Lower lobe of right lung (tissue), 2 donors: ENCODE results near the gene GATAD1. TPM values are rescaled to one million over a fixed set of nuclear protein-coding genes. Genes with fewer than 3 reads are reported as not detected.

Experiments used
- ATAC-seq, 2 donors: fragments of 200-7000 bp; cut with Tn5 transposase; one replicate each; pipeline ENCODE4 v1.9.1; 2020 to 2022; ENCODE audit warnings: mild to moderate bottlenecking in 2 of 2, moderate library complexity in 2 of 2
- DNase-seq: peaks from one replicate; pipeline ENCODE4 v3.0.0-alpha.2; 2020
- H3K27ac ChIP-seq: fragments of 200-600 bp; one replicate; pipeline ENCODE4 v1.8.0; 2022
- H3K27me3 ChIP-seq: fragments of 200-600 bp; one replicate; pipeline ENCODE4 v1.8.0; 2022; ENCODE audit warnings: low read depth
- H3K36me3 ChIP-seq: fragments of 200-600 bp; one replicate; pipeline ENCODE4 v1.8.0; 2022; ENCODE audit warnings: mild to moderate bottlenecking
- H3K4me1 ChIP-seq: fragments of 200-600 bp; one replicate; pipeline ENCODE4 v1.8.0; 2022
- H3K4me3 ChIP-seq: fragments of 200-600 bp; one replicate; pipeline ENCODE4 v1.8.0; 2022; ENCODE audit warnings: mild to moderate bottlenecking
- H3K9me3 ChIP-seq: fragments of 200-600 bp; one replicate; pipeline ENCODE4 v1.8.0; 2022
- intact Hi-C: fragments of 100-400 bp; cut with DNase I; formaldehyde crosslinking; loops from one replicate; pipeline ENCODE4 v1.11.0; 2022
- total RNA-seq: library from RNA; stranded (reverse); fragmentation: NEBNext Ultra II Directional; extraction: Animal tissue kit (Norgen Biotek cat#: 25700); gene quantifications from one replicate; pipeline ENCODE4 v1.2.1, GENCODE V29; 2021
- TF ChIP-seq, protein P1 (sequence below): fragments of 200-600 bp; IDR thresholded peaks from one replicate; pipeline ENCODE4 v1.8.0; 2022; ENCODE audit warnings: antibody characterized with exemption, mild to moderate bottlenecking
- donor health status: DM: no; HTN: yes; CAD: no; lungs with severe emphysema.

Gene GATAD1
- total RNA-seq, 1 donor from 2014 or later, result 39.9 TPM

DNA sequence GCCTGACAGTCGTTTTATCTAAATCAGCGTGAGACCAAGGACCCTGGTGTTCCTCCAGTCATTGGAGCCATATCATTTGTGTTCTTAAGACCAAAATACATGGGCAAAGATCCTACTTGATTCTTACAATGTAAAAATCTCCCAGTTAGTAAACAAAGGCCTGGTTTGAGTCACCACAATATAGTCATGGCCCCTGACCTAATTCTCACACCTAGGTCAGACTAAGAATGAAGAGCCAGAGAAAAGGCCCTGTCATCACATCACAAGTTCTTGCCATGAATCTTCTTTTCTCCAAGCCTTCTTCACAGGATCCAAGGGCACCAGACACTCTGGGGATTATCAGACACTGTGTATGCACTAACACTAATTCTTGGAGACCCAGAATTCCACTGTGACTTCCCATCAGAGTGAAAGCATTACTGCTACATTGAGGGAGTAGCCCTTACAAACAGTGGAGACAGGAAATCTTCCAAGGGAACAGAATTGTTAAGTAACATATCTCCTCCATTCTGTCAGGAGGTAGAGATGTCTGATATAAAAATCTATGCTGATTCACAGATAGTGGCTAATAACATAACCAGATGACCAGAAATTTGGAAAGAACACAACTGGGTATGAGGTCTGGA, 38.1 kb downstream of the GATAD1 start:
- intact Hi-C loops, result no loop called here
- Histone ChIP-seq H3K36me3 (peaks cover 62% of the 10 kb centered on the region), H3K4me1 (no peaks in the 10 kb centered on the region), H3K27ac (no peak overlapping the region), H3K9me3 (no peaks in the 10 kb centered on the region), H3K4me3 (no peak overlapping the region), H3K27me3 (no peaks in the 10 kb centered on the region)
- no peak for DNase-seq
- TF ChIP-seq, protein P1, sequence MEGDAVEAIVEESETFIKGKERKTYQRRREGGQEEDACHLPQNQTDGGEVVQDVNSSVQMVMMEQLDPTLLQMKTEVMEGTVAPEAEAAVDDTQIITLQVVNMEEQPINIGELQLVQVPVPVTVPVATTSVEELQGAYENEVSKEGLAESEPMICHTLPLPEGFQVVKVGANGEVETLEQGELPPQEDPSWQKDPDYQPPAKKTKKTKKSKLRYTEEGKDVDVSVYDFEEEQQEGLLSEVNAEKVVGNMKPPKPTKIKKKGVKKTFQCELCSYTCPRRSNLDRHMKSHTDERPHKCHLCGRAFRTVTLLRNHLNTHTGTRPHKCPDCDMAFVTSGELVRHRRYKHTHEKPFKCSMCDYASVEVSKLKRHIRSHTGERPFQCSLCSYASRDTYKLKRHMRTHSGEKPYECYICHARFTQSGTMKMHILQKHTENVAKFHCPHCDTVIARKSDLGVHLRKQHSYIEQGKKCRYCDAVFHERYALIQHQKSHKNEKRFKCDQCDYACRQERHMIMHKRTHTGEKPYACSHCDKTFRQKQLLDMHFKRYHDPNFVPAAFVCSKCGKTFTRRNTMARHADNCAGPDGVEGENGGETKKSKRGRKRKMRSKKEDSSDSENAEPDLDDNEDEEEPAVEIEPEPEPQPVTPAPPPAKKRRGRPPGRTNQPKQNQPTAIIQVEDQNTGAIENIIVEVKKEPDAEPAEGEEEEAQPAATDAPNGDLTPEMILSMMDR, result no peak
- no peak for ATAC-seq

DNA sequence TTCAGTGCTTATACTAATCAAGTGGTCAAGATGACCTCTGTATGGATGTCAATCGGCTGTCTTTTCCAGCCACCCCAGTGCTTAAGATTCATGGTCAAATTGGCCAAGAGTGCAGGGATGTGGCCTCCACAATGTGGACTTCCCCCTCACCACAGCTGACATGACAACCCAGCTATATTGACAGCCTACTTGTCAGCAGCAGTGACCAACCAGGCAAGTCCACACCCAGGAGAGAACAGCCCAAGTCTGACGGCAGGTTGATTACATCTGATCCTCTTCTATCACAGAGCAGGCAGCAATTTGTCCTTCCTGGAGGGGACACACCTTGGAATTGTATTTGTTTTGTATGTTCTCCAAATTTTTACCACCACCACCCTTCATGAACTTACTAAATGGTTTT, 38.7 kb downstream of the GATAD1 start:
- intact Hi-C loops, result no loop called here
- H3K27ac ChIP-seq, result no peak overlapping the region
- H3K4me1 ChIP-seq, result no peaks in the 10 kb centered on the region
- H3K4me3 ChIP-seq, result no peak overlapping the region
- H3K36me3 ChIP-seq, result peaks cover 67% of the 10 kb centered on the region
- no peaks in the 10 kb centered on the region for H3K27me3 ChIP-seq
- no peaks in the 10 kb centered on the region for H3K9me3 ChIP-seq
- no peak for DNase-seq
- TF ChIP-seq, protein P1, result no peak
- no peak for ATAC-seq

- no peak for ATAC-seq
- TF ChIP-seq, protein P1, result no peak
- H3K9me3 ChIP-seq, result no peaks in the 10 kb centered on the region
- peaks cover 86% of the 10 kb centered on the region for H3K36me3 ChIP-seq
- intact Hi-C loops, result no loop called here
- no peak for DNase-seq
- H3K4me3 ChIP-seq, result no peak overlapping the region
- no peak overlapping the region for H3K27ac ChIP-seq
- H3K4me1 ChIP-seq, result no peaks in the 10 kb centered on the region
- no peaks in the 10 kb centered on the region for H3K27me3 ChIP-seq
Measured at GRCh38 chr7:92487804-92488203, 40.5 kb downstream of the GATAD1 start.

DNA sequence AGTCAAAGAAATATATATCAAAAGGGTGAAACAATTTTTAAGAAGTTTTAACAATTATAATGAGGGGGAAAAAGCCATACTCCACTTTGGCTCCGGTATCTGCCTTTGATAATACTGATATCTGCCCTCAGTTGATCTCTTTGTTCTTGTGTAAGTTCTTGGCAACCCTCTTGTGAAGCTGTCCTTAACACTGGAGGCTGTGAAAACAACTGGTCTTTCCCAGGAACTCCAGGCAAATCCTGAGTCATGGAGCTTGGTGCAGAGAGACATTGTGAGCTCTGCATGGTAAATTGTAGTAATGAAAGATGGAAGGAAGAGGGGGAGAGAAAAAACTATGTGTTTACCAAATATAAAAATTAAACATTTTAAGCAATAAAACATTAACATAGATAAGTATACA, 42.4 kb downstream of the GATAD1 start:
- Histone ChIP-seq H3K27ac (no peak overlapping the region), H3K9me3 (no peaks in the 10 kb centered on the region), H3K4me3 (no peak overlapping the region), H3K4me1 (no peaks in the 10 kb centered on the region), H3K36me3 (peaks cover 97% of the 10 kb centered on the region), H3K27me3 (no peaks in the 10 kb centered on the region)
- no peak for DNase-seq
- no peak for ATAC-seq
- intact Hi-C loops, result no loop called here
- TF ChIP-seq, protein P1, result no peak

- TF ChIP-seq, protein P1, result no peak
- Histone ChIP-seq H3K27ac (no peak overlapping the region), H3K27me3 (no peaks in the 10 kb centered on the region), H3K4me3 (no peak overlapping the region), H3K4me1 (no peaks in the 10 kb centered on the region), H3K9me3 (no peaks in the 10 kb centered on the region), H3K36me3 (peaks cover 98% of the 10 kb centered on the region)
- intact Hi-C loops, result no loop called here
- no peak for ATAC-seq
- DNase-seq, result no peak
Measured at GRCh38 chr7:92496876-92497275, 49.6 kb downstream of the GATAD1 start.

DNA sequence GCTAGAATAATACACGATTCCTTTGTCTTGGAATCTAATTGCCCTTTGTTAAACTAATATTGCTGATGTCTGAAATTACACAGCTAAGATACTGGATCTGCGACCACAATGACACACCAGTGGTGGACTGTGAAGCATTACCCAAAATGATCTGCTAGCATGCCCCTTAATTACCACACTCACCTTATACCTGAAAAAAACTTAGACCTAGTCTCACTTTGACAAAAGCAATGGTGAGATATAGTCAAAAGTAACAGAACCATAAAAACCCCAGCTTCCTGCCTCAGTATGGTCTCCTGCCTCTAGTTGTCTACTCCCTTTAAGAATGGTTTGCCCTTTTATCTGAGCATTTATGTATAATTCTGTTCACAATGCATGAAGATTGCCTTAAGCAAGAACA, 51.3 kb downstream of the GATAD1 start:
- Histone ChIP-seq H3K4me3 (no peak overlapping the region), H3K36me3 (peaks cover 98% of the 10 kb centered on the region), H3K27me3 (no peaks in the 10 kb centered on the region), H3K27ac (no peak overlapping the region), H3K4me1 (no peaks in the 10 kb centered on the region), H3K9me3 (no peaks in the 10 kb centered on the region)
- ATAC-seq (no peak), DNase-seq (no peak)
- intact Hi-C loops, result no loop called here
- TF ChIP-seq, protein P1, result no peak
